DND-41 (cell line): ENCODE data around the gene SEMA3D.

Source experiments
- CTCF ChIP-seq: IDR thresholded peaks from 2 replicates; pipeline ENCODE4 v1.5.1; 2012; ENCODE audit warnings: borderline replicate concordance, low read length, moderate library complexity, mild to moderate bottlenecking; ENCODE audit not compliant: poor library complexity, severe bottlenecking; ENCODE audit errors: extremely low read depth
- EZH2 ChIP-seq: IDR thresholded peaks from 3 replicates; pipeline ENCODE4 v1.6.1; 2012; ENCODE audit warnings: borderline replicate concordance, low read depth, mild to moderate bottlenecking, moderate library complexity, low read length, inconsistent platforms; ENCODE audit not compliant: severe bottlenecking

DNA sequence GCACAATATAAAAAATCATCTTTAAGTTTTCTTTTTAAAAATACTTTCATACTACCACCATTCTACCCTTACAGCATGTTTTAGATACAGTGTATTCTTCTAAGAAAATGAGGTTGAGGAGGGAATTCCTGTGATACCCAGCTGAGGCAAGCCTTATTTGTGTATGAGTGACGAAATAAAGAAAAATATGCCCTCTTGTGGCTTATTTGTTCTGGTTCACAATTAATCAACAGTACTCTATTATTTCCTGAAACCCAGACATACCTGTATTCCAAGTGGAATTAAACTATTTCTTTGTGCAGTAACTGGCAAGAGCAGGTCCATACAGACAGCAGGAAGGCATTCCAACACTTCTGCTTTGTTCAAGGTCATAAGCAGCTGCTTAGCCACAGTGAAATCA is 4.5 kb upstream of the SEMA3D start:
- TF ChIP-seq CTCF (no peak), EZH2 (no peak)
